Smooth muscle cell (in vitro differentiated cells): ENCODE results near the gene PTBP3. TPM values are rescaled to one million over a fixed set of nuclear protein-coding genes. Genes with fewer than 3 reads are reported as not detected.
"Not testable (repeated sequence)": the region's sequence is repeated elsewhere in the genome, so short reads cannot be mapped to it uniquely, and the experiment has no call there.

ENCODE experiments used
- DNase-seq: peaks from one replicate; lab custom pipeline; 2025; ENCODE audit not compliant: unreplicated experiment; lab: John Stamatoyannopoulos, UW
- H2AFZ ChIP-seq: fragments of 200-600 bp; sonication (generic); 2 replicates; pipeline ENCODE4 v1.6.0; 2016; ENCODE audit warnings: antibody characterized with exemption, low read depth, mild to moderate bottlenecking
- H3F3A ChIP-seq: fragments of 200-600 bp; sonication (generic); 2 replicates; pipeline ENCODE4 v1.6.0; 2017; ENCODE audit warnings: antibody characterized with exemption, low read depth
- H3K27ac ChIP-seq: fragments of 200-600 bp; sonication (generic); 2 replicates; pipeline ENCODE4 v1.5.1; 2016; ENCODE audit warnings: low read depth, mild to moderate bottlenecking
- H3K27me3 ChIP-seq: fragments of 200-600 bp; sonication (generic); 2 replicates; pipeline ENCODE4 v1.6.1; 2016; ENCODE audit warnings: low read depth, mild to moderate bottlenecking
- H3K36me3 ChIP-seq: fragments of 200-600 bp; sonication (generic); 2 replicates; pipeline ENCODE4 v1.5.1; 2016; ENCODE audit warnings: low read depth
- H3K4me1 ChIP-seq: fragments of 200-600 bp; sonication (generic); 2 replicates; pipeline ENCODE4 v1.5.1; 2016; ENCODE audit warnings: low read depth
- H3K4me2 ChIP-seq: fragments of 200-600 bp; sonication (generic); 2 replicates; pipeline ENCODE4 v1.6.0; 2016; ENCODE audit warnings: mild to moderate bottlenecking
- H3K4me3 ChIP-seq: fragments of 200-600 bp; sonication (generic); 2 replicates; pipeline ENCODE4 v1.5.1; 2016; ENCODE audit warnings: mild to moderate bottlenecking
- H3K79me2 ChIP-seq: fragments of 200-600 bp; sonication (generic); 2 replicates; pipeline ENCODE4 v1.6.0; 2016; ENCODE audit warnings: low read depth, mild to moderate bottlenecking
- H3K9ac ChIP-seq: fragments of 200-600 bp; sonication (generic); 2 replicates; pipeline ENCODE4 v1.6.0; 2016; ENCODE audit warnings: low read depth
- H3K9me3 ChIP-seq: fragments of 200-600 bp; sonication (generic); replicated peaks from 2 replicates; pipeline ENCODE4 v1.5.1; 2016; ENCODE audit warnings: low read depth
- H4K20me1 ChIP-seq: fragments of 200-600 bp; sonication (generic); 2 replicates; pipeline ENCODE4 v1.6.0; 2016; ENCODE audit warnings: low read depth
- WGBS: methylation state at CpG from one replicate; pipeline ENCODE4 v1.1.7; 2016; ENCODE audit warnings: low lambda C conversion rate; 5-methylcytosine and 5-hydroxymethylcytosine counted together
- polyA plus RNA-seq: library from polyadenylated mRNA; unstranded; fragments of >200 nt; fragmentation: Nextera tagmentation; extraction: Ambion mirVana; gene quantifications from 2 replicates; pipeline ENCODE4 v1.2.1, GENCODE V29; 2016
- total RNA-seq: library from RNA; depleted of rRNA; stranded (reverse); fragments of >200 nt; gene quantifications from 2 replicates; pipeline ENCODE4 v1.2.3, GENCODE V29; 2014
- TF ChIP-seq, protein P1 (sequence below): fragments of 200-600 bp; sonication (generic); IDR thresholded peaks from 2 replicates; pipeline ENCODE4 v1.5.1; 2017; ENCODE audit warnings: borderline replicate concordance, mild to moderate bottlenecking, antibody characterized with exemption; ENCODE audit not compliant: insufficient read depth, poor library complexity, severe bottlenecking

Gene PTBP3
- total and polyA plus RNA-seq, 2 experiments from 2014 or later = 9.5 to 51.5 TPM

DNA sequence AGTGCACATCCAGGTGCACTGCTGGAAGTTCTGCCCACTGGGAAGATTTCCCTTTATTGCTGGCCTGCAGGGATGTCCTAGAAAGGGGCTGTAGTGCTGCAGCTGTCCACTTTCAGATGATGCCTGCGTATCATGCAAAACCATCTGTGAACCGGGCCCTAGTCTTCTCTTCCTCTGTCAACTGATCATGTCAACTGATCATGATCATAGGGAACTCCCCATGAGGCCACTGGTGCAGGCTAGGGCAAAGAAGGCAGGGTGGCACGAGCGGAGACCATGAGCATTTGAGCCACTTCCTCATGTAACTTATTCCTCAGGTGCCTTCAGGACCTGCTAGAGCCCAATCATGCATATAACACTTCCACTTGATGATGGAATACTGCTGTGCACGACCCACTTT is 41.9 kb upstream of the PTBP3 start:
- Histone ChIP-seq H3K27ac (no peak overlapping the region), H3K36me3 (no peaks in the 10 kb centered on the region), H3K9ac (no peak overlapping the region), H3K27me3 (no peaks in the 10 kb centered on the region), H3K4me1 (peaks cover 12% of the 10 kb centered on the region), H4K20me1 (no peaks in the 10 kb centered on the region), H3K4me3 (no peak overlapping the region), H3F3A (peaks cover 5% of the 10 kb centered on the region), H3K4me2 (no peak overlapping the region), H3K79me2 (no peaks in the 10 kb centered on the region), H2AFZ (no peak overlapping the region), H3K9me3 (no peaks in the 10 kb centered on the region)
- TF ChIP-seq, protein P1, sequence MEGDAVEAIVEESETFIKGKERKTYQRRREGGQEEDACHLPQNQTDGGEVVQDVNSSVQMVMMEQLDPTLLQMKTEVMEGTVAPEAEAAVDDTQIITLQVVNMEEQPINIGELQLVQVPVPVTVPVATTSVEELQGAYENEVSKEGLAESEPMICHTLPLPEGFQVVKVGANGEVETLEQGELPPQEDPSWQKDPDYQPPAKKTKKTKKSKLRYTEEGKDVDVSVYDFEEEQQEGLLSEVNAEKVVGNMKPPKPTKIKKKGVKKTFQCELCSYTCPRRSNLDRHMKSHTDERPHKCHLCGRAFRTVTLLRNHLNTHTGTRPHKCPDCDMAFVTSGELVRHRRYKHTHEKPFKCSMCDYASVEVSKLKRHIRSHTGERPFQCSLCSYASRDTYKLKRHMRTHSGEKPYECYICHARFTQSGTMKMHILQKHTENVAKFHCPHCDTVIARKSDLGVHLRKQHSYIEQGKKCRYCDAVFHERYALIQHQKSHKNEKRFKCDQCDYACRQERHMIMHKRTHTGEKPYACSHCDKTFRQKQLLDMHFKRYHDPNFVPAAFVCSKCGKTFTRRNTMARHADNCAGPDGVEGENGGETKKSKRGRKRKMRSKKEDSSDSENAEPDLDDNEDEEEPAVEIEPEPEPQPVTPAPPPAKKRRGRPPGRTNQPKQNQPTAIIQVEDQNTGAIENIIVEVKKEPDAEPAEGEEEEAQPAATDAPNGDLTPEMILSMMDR = no peak
- no peak for DNase-seq
- 90% methylated on average over 5 of the region's 5 CpGs for WGBS

- not testable (repeated sequence) for H3K4me3 ChIP-seq, H3F3A ChIP-seq, H3K79me2 ChIP-seq, H3K27me3 ChIP-seq, H3K4me2 ChIP-seq, H4K20me1 ChIP-seq, H3K36me3 ChIP-seq, H3K27ac ChIP-seq, H3K9ac ChIP-seq, H2AFZ ChIP-seq, H3K9me3 ChIP-seq, DNase-seq
- peaks cover 12% of the 10 kb centered on the region for H3K4me1 ChIP-seq
- WGBS = 98% methylated on average over 2 of the region's 2 CpGs
Observed at GRCh38 chr9:112374232-112374631, 40.8 kb upstream of the PTBP3 start.

DNA sequence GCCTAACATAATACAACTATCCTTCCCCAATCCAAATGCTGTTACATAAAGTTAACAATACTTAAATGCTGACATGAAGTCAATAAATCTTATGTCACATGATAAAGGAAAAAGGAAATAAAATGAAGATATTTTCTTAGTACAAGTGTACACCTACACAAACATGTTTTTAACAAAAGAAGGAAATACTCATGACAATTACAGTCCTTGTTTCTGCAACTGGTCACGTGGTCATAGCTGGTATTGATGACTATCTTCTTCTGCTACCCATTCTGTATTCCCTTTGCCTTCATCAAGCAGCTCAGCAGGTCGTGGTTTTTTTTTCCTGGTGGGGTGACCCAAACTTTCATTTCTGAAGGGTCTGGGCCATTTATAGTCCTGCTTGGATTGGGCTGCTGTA is 40.2 kb upstream of the PTBP3 start:
- not testable (repeated sequence) for H3K27ac ChIP-seq, H3K27me3 ChIP-seq, H3K4me3 ChIP-seq, H2AFZ ChIP-seq, H3F3A ChIP-seq, H4K20me1 ChIP-seq, H3K4me1 ChIP-seq, H3K9me3 ChIP-seq, H3K9ac ChIP-seq, DNase-seq, H3K36me3 ChIP-seq, H3K79me2 ChIP-seq, H3K4me2 ChIP-seq
- WGBS = 82% methylated on average over 2 of the region's 2 CpGs

DNA sequence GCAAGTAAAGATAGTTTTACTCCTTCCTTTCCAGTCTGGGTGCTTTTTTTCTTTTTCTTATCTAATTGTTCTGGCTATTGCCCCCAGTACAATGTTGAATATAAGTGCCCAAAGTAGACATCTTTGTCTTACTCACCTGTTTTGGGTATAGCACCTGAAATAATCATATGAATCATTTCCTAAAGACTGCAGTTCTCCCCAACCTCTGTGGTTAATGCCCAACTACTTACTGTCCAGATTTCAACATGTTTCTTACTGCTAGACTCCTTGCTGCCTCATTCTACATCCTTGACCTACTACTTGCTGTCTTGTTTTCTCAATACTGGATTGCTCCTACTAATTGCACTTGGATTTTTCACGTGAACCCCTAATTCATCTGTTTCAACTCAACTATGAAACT is 37.6 kb upstream of the PTBP3 start:
- Histone ChIP-seq H3K27me3 (no peaks in the 10 kb centered on the region), H3K4me1 (no peaks in the 10 kb centered on the region), H2AFZ (no peak overlapping the region), H3K36me3 (no peaks in the 10 kb centered on the region), H3F3A (no peaks in the 10 kb centered on the region), H3K9me3 (peaks cover 4% of the 10 kb centered on the region), H3K79me2 (no peaks in the 10 kb centered on the region), H3K9ac (no peak overlapping the region), H3K4me3 (no peak overlapping the region), H3K4me2 (no peak overlapping the region), H3K27ac (no peak overlapping the region), H4K20me1 (no peaks in the 10 kb centered on the region)
- TF ChIP-seq, protein P1 = no peak
- 0% methylated on average over 1 of the region's 1 CpG for WGBS
- DNase-seq = no peak

- WGBS = 86% methylated on average over 1 of the region's 1 CpG
- no peak overlapping the region for H3K4me2 ChIP-seq
Observed at GRCh38 chr9:112369817-112370216, 36.4 kb upstream of the PTBP3 start.

More at GRCh38 chr9:112369817-112370216, 36.4 kb upstream of the PTBP3 start:
- no peaks in the 10 kb centered on the region for H3F3A ChIP-seq
- H4K20me1 ChIP-seq = no peaks in the 10 kb centered on the region
- no peaks in the 10 kb centered on the region for H3K36me3 ChIP-seq
- H3K79me2 ChIP-seq = no peaks in the 10 kb centered on the region
- H3K27ac ChIP-seq = no peak overlapping the region
- no peaks in the 10 kb centered on the region for H3K4me1 ChIP-seq
- no peak overlapping the region for H3K4me3 ChIP-seq
- H3K27me3 ChIP-seq = no peaks in the 10 kb centered on the region
- H2AFZ ChIP-seq = no peak overlapping the region
- peaks cover 4% of the 10 kb centered on the region for H3K9me3 ChIP-seq
- no peak for DNase-seq
- TF ChIP-seq, protein P1 = no peak
- no peak overlapping the region for H3K9ac ChIP-seq
